Hippocampal formation (tissue), 2 donors: ENCODE measurements around the gene TTC4.

ENCODE experiments used
- DNase-seq, 2 donors: peaks; one replicate each; lab custom pipeline; 2025; lab: John Stamatoyannopoulos, UW

The TTC4 gene

DNA sequence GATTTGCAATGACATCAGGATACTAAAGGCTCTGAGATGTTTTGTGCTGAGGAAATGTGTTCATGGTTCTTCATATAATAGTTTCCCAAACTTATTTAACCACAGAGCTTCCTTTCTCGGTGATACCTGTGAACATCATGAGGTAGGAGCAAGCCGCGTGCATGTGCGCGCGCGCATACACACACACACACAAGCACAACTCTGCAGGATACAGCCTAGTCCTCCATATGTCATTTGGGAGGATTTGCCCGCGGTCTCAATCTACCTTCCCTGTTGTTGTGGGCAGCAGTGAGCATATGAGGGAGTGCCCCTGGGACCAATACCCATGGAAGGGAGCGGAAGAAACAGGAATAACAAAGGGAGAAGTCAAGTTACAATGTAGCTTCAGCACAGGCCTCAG, 12.2 kb upstream of the TTC4 start:
- no peak for DNase-seq

DNA sequence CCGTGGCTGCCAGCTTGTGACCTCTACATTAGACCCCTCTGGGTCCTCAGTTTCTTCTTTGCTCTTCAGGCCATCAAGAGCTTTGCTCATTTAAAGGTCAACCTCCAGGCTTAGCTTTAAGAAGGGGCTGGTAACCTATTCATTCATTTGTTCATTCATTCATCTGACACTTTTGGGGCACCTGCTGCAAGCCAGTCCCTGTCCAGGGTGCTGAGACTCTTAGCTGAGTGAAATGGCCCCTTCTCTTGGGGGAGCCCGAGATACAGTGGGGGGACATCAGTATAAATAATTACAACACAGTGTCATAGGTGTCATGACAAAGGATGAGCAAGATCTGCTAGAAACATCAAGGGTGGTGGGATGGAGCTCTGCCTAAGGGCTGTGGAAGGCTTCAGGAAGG, 10.5 kb upstream of the TTC4 start:
- no peak for DNase-seq

DNA sequence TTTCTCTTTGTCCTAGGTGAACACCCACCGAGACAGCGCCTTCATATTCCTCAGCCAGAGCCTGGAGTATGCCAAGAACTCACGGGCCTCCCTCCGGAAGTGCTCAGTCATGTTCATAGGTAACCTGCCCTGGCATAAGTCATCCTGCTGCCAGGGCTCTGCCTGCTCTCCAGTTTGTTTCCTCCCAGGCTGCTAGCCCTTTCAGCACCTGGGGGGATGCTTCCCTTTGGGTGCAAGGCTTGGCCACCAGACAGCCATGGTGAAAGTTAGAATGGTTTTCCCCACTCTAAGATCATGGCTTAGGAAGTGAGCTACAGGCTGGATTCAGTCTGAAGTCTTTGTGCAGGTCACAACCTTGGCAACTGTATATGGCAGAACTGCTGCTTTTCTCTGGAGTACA, 9.2 kb upstream of the TTC4 start:
- DNase-seq = no peak

DNA sequence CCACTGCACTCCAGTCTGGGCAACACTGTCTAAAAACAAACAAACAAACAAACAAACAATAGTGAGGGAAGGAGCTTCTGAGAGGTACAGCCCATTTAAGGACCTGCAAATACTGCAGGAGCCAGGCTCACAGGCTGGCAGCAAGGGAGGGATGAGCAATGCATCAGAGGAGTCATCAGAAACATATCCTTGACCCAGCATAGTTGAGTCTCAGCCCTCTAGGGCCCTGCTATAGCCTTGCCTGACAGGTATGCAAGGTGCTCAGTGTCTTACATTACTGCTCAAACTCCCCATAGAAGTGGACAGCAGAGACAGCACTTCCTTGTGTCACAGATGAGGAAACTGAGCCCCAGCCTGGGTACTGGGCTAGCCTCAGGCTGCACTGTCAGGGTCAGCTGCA, 7.3 kb upstream of the TTC4 start:
- DNase-seq = no peak

DNA sequence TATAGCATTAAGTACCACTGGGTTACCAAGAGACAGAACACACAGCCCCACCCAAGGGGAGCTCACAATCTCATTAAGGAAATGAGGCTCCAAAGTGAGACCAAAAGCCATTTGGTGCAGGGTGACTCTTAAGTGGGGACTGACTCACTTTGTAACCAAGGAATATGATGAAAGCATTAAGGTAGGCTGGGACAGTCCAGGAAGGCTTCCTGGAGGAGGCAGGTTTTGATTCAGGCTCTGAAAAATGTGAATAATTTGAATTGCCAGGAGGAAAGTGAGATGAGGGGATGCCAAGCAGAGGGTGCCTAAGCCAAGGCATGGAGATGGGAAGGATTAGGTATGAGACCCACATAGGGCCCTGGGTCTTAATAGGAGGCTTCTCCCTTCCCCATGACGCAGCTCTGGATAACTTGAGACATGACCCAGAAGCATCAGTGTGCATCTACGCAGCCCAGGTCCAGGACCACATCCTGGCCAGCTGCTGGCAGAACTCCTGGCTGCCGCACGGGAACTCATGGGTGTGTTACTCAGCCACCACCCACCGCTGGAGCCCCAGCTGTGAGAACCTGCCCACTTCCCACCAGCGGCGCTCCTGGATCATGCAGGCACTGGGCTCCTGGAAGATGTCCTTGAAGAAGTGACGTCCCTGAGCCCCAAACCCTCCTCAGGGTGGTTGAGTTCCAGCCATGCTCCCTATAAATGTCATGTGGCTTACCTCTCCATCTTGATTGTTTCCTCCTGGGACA, 5.9 kb upstream of the TTC4 start:
- no peak for DNase-seq

DNA sequence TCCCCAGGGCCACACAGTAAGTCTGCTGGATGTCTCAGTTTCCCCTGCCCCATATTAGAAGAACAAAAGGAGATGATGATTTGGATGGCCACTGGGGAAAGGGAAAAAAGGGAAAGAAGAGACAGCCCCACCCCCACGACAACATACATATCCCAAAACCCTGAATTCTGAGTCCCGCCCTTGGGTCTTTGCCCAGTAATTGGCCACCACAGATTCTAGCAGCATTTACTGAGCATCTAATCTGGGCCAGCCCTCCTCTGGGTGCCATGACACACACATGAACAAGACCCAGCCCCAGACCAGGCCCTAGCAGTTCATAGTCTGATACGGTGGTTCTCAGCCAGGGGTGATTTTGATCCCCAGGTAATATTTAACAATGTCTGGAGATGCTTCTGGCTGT, 5.2 kb upstream of the TTC4 start:
- DNase-seq = no peak

DNA sequence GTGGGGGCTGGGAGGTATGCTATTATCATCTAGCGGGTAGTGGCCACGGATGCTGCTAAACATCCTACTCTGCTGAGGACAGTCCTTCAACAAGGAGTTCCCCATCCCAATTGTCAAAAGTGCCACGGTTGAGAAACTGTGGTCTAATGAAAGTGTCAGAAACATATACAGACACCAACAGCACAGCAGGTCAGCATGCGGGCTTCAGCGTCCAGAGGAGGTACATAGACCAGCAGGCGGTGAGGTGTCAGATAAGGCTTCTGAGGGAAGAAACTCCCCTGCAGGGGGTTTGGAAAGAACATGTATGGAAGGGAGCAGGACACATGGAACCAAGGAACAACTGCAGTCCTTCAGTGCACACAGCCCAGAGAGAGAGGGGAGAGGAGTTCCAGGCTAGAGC, 4.8 kb upstream of the TTC4 start:
- DNase-seq = no peak

DNA sequence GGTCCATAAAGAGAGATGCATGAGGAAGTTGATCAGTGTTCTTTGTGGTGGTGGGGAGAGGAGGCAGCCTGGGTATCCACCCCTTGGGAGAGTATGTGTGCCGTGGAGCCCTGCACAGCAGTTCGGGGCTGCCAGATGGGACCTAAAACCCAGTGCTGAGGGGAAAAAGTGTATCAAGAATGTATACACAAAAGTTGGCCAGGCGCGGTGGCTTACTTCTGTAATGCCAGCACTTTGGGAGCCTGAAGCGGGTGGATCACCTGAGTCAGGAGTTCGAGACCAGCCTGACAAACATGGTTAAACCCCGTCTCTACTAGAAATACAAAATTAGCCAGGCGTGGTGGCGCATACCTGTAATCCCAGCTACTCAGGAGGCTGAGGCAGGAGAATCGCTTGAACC, 4.1 kb upstream of the TTC4 start:
- no peak for DNase-seq

DNA sequence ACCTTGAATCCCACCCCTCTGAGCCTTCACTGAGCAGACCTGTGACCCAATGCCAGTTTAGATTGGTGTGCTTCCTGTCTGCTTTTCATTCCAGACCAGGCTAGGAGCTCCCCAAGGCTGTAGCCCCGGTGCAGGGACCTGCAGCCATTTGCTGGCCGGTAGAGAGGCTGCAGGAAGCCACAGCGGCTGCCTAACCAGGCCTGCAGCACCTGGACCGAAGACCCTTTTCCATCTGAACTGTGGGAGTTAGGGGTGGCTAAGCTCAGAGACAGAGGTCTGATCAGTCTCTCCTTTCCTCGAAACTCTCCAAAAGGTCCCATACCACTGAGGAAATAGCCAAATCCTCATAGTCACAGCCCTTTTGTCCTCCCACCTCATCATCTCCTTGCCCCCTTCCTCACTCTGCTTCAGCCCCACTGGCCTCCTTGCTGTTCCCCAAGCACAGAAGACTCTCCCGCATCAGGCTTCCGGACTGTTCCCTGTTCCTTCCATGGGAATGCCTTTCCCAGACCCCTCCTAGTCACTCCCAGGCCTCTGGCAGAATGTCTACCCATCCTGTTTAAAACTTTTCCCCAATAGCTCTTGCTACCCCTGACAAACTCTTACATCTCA, 674 bp upstream of the TTC4 start:
- DNase-seq = no peak

DNA sequence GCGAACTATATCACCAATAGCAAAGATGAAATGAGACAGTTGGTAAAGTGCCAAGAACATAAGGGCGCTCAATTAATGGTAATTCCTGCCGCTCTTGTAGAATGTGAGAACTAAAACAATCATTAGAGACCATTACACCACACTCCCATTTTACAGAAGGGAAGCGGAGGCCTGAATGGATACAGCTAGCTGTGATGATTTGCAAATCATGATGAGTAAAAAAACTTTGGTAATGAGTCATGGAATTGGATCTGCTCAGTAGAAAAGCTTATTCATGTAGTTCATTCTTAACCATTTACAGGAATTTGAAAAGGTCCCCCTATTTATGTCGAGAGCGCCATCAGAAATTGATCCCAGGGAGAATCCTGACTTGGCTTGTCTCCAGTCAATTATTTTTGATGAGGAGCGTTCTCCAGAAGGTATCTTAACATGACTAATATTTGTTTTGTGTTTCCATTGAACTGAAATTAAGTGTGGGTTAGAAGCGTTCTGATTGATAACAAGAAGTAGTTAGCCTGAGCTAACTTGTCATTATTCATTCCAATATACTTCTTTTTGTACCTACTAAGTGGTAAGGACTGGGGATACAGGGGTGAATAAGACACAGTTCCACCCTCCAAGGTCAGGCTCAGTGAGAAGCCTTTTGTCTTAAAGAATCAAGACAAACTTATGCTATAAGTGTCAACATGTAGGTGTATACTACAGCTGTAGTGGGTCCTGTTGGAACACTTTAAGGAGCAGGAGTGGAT, 812 bp downstream of the TTC4 start:
- DNase-seq = no peak

DNA sequence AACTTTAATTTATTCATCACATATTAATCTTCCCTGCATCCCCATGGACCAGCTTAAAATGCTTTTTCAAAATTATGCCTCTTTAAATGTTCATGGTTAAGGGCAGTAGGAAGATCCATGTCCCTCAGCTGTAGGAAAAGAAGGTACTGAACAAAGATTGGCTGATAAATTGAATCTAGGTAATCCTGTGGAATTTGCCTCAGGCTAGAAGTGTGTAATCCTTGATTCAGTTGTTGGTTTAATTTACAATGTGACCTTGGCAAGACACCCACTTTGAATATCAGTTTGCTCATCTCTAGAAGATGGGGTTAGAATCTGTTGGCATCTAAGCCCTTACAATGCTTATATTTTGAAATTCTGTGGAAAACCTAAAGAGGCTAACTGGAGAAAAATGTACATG, 6.1 kb downstream of the TTC4 start:
- no peak for DNase-seq

DNA sequence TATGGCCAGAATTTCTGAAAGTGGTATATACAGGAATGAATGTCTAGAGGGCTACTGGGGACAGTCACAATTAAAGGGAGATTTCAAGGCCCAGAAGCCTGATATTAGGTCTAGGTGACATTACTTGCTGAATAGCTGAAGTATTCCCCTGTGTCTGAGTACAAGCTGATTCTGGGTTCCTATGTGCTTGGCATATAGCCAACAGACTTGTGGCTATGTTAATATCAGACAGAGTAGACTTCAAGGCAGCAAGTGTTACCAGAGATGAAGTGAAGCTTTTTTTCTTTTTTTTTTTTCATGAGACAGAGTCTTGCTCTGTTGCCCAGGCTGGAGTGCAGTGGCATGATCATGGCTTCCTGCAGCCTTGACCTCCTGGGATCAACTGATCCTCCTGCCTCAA, 8.3 kb downstream of the TTC4 start:
- DNase-seq = no peak

DNA sequence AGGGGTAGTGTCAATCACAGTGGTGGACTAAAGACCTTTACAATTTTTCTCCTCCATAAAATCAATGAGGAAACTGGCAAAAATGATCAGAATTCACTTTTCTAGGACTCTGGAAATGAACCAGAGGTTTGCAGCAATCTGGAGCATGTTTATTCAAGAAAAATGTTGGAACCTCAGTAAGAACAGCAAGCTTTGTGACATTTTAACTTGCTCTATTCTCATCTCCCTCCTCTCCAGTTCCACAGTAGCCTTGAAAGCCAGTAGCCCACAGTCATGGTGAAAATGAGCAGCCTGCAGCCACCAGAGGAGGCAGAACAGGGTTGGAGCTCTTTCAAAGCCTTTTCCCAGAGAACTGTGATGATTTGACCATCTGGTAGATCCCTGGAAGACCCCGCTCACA, 9.1 kb downstream of the TTC4 start:
- DNase-seq = no peak

DNA sequence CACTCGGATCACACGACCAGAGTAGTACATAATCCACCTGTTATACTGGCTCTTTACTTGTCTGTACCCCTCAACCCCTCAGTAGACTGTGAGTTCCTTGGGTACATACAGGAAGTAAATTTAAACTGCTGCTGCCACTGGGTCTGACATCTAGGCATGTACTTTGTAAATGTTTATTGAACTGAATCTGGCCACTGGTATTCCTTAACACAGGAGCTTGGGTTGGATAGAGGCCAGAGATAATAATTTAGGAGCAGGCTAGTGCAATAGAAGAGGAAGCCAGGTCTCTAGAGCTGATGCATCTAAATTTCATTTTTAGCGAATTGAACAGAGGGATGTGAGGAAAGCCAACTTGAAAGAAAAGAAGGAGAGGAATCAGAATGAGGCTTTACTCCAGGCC, 12.4 kb downstream of the TTC4 start:
- DNase-seq = no peak

DNA sequence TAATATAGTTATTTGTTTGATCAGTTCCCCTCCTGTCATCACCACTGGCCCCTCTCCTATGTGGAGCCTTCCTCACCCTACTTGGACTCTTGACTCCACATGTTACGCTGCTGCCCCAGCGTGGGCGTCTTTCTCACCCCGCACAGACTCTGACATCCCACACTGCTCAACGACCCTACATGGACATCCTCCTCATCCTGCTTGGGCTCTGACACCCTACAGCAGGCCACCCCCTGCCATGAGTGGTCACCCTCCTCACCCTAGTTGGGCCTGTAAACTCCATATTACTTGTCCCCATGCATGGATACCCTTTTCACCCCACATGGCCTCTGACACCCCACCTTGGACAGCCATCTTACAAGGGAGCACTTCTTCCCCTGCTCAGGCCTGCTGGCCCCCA, 21.0 kb downstream of the TTC4 start:
- no peak for DNase-seq

DNA sequence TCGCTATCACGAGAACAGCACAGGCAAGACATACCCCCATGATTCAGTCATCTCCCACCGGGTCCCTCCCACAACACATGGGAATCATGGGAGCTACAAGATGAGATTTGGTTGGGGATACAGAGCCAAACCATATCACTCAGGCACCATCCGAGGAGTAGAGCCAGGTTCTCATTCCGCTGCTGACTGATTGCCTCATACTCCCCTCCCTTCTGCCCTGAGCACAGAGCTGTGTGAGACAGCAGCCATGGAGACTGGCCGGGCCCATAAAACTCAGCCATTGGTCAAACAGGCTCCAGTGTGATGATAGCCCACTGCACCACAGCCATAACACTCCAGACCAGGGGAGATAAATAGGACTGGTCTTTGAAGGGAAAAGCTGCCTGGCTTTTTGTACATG, 22.6 kb downstream of the TTC4 start:
- no peak for DNase-seq

DNA sequence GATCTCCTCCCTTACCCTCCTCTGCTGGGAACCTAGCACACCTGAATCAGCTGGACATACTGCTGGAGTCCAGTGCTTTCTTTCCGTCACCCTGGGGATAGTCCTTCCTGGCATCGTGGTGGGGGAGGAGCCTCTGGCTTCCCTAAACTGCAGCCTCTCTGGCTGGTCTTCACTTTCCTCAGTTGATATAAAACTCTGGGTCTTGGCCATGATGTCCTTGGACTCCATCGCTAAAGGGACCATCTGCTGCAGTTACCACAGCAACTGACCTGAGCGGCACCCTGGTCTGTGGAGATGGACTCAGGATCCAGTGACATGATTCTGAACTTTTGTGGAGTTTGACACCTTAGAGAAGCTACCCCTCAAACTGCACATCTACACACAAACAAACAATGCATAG, 25.9 kb downstream of the TTC4 start:
- no peak for DNase-seq

DNA sequence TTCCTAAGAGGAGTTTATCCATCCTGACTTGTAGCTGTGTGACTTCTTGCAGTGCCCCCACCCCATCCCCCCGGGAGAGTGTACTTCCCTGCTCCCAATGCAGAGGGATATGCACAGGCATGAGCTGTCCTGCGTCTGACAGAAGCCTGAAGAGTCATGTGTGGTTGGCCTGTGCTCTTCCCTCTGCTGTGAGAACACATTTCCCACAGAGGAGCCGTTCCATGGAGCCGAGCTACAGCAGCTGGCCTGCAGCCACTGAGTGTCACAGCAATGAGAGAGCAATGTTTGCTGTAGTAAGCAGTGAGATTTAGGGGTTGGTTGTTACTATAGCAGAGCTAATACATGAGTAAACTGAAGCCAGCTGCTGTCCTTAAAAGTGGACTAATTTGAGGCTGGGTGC, 26.6 kb downstream of the TTC4 start:
- no peak for DNase-seq

DNA sequence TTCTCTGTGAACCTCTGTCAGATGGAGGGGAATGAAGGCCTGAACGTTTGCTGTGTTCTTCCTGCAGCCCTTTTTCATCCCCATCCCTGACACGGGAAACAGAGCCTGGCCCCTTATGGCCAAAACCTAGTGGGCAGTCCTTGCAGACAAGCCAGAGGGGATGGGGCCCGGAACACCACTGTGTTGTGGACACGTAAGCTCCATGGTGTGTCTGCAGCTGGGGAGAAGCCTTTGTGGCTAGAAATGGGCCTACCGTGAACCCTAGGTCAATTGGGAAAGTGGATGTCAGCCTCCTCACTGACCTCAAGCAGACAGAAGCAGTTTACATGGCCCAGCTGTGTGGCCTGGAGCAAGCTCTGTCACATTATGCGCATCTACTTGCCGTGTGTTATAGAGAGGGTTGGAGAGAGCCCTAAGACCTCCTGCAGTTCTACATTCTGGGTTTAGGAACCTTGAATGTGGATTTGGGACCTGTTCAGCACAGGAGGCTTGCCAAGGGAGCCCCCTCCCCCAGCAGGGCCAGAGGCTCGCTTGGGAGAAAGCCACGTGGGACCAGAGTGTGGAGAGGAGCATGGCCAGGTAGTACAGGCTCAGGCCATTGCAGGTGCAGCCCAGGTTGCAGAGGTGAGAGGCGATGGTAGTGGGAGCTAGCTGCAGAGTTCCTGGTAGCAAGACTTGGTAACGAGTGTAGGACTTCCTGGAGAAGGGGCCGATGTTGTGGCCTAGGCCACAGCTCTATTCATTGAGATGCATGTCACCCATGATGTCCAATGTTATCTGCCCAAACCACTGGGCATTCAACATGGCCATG, 28.0 kb downstream of the TTC4 start:
- no peak for DNase-seq

DNA sequence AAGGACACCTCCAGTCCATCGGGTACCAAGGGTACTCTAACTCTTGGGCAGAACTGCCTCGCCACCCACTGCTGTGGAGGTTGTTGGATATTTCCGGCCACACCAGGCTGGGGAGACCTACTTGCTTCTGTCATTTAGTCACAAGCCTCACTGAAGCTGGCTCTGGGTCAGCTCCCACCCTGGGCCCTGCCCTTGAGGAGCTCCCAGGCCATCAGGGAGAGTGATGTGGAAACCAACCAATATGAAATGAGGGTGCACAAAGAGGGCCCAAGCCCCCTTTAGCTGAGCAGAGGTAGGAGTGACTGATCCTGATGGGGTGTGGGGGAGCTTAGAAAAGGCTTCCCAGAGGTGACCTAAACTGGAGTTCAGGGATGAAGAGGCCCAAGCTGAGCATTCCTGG, 29.0 kb downstream of the TTC4 start:
- DNase-seq = no peak

DNA sequence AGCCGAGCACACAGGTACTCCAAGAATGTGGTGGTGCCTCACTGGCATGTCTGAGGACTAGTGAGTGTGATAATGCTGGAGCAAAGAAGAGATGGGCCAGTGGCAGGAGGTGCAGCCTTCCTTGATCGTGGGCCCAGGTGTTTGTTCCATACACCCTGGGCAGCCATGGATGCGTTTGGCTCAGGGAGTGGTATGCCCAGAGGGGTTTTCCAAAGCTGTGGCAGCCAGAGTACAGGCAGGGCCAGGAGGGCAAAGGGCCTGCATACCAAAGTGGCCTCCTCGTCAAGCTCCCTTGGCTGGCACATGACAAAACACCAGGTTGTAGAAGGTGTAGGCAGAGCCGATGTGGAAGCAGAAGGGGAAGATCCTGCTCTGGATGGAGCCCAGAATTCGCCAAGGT, 29.6 kb downstream of the TTC4 start:
- DNase-seq = no peak

DNA sequence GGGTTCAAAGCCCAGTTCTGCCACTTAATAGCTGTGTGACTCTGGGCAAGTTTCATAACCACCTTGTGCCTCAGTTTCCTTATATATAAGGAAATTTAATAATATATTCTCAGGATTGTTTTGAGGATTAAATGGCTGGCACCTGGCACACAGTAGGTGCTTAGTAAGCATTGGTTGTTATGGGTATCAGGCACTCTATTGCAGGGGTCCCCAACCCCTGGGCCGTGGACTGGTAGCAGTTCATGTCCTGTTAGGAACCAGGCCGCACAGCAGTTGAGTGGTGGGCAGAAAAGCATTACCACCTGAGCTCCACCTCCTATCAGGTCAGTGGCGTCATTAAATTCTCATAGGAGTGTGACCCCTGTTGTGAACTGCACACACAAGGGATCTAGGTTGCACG, 30.2 kb downstream of the TTC4 start:
- no peak for DNase-seq
